ENCODE results near the gene HS3ST3A1. TPM values are rescaled to one million over a fixed set of nuclear protein-coding genes. Genes with fewer than 3 reads are reported as not detected.

Gene HS3ST3A1
- total RNA-seq, 1 donor from 2014 or later = 0.16 TPM

GRCh38 chr17:13590441-13590840 is 11.3 kb downstream of the HS3ST3A1 start:
- H3K27ac ChIP-seq (replicated peaks) = no peak overlapping the region
- intact Hi-C loops (cut with micrococcal nuclease) = no loop called here
- peaks cover 19% of the 10 kb centered on the region for H3K4me1 ChIP-seq
- no peak for DNase-seq
- no peak overlapping the region for H3K4me3 ChIP-seq
- no peak for TF ChIP-seq CTCF (IDR thresholded peaks at IDR 0.05; ENCODE audit: borderline replicate concordance)
- no peaks in the 10 kb centered on the region for H3K9me3 ChIP-seq (replicated peaks)
- no peaks in the 10 kb centered on the region for H3K27me3 ChIP-seq (ENCODE audit: low read depth)
- no peaks in the 10 kb centered on the region for H3K36me3 ChIP-seq

GRCh38 chr17:13589658-13590057 is 12.1 kb downstream of the HS3ST3A1 start:
- Histone ChIP-seq H3K4me3 (no peak overlapping the region), H3K27ac (replicated peaks) (no peak overlapping the region), H3K9me3 (replicated peaks) (no peaks in the 10 kb centered on the region), H3K27me3 (ENCODE audit: low read depth) (no peaks in the 10 kb centered on the region), H3K36me3 (no peaks in the 10 kb centered on the region), H3K4me1 (peaks cover 18% of the 10 kb centered on the region)
- no peak for TF ChIP-seq CTCF (IDR thresholded peaks at IDR 0.05; ENCODE audit: borderline replicate concordance)
- intact Hi-C loops (cut with micrococcal nuclease) = no loop called here
- no peak for DNase-seq

GRCh38 chr17:13587487-13588338 is 14.0 kb downstream of the HS3ST3A1 start:
- Histone ChIP-seq H3K9me3 (replicated peaks) (no peaks in the 10 kb centered on the region), H3K4me1 (peaks cover 8% of the 10 kb centered on the region), H3K36me3 (no peaks in the 10 kb centered on the region), H3K27ac (replicated peaks) (no peak overlapping the region), H3K27me3 (ENCODE audit: low read depth) (no peaks in the 10 kb centered on the region), H3K4me3 (no peak overlapping the region)
- no peak for DNase-seq
- intact Hi-C loops (cut with micrococcal nuclease) = no loop called here
- TF ChIP-seq CTCF (IDR thresholded peaks at IDR 0.05; ENCODE audit: borderline replicate concordance) = no peak

DNA sequence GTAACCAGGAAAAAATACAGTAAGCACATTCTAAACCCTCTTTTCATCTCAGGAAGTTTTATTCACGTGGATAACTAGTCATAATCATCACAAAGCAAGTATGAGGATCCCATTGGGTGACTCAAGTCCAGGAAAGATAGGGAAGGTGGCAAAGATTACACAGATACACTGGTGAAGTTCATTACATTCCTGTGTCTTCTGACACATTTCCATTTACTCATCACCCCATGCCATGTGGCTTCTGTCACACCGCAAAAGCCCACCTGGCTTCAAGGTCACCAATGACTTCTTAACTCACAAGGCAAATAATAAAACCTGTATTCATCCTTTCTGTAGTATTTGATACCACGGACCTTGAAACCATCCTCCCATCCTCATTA is 17.0 kb downstream of the HS3ST3A1 start:
- Histone ChIP-seq H3K36me3 (no peaks in the 10 kb centered on the region), H3K4me1 (no peaks in the 10 kb centered on the region), H3K9me3 (replicated peaks) (no peaks in the 10 kb centered on the region), H3K4me3 (no peak overlapping the region), H3K27ac (replicated peaks) (no peak overlapping the region), H3K27me3 (ENCODE audit: low read depth) (no peaks in the 10 kb centered on the region)
- intact Hi-C loops (cut with micrococcal nuclease) = no loop called here
- no peak for TF ChIP-seq CTCF (IDR thresholded peaks at IDR 0.05; ENCODE audit: borderline replicate concordance)
- DNase-seq = no peak

GRCh38 chr17:13583996-13584700 is 17.6 kb downstream of the HS3ST3A1 start:
- no peak for TF ChIP-seq CTCF (IDR thresholded peaks at IDR 0.05; ENCODE audit: borderline replicate concordance)
- Histone ChIP-seq H3K4me1 (no peaks in the 10 kb centered on the region), H3K27ac (replicated peaks) (no peak overlapping the region), H3K36me3 (no peaks in the 10 kb centered on the region), H3K27me3 (ENCODE audit: low read depth) (no peaks in the 10 kb centered on the region), H3K9me3 (replicated peaks) (no peaks in the 10 kb centered on the region), H3K4me3 (no peak overlapping the region)
- DNase-seq = no peak
- intact Hi-C loops (cut with micrococcal nuclease) = no loop called here

Measured in left ventricle myocardium inferior (tissue), 1 donor.